ENCODE results near the gene TMEFF2.

- TF ChIP-seq CTCF (conservative IDR thresholded peaks at IDR 0.05; ENCODE audit: low read length) (no peak), EZH2phosphoT487 (IDR thresholded peaks at IDR 0.05; ENCODE audit: borderline replicate concordance, low read depth, low read length) (no peak)
Observed at GRCh38 chr2:192026059-192026824, 168.5 kb downstream of the TMEFF2 start.
